H1 (cell line): ENCODE measurements around the gene SLC43A3. TPM values are rescaled to one million over a fixed set of nuclear protein-coding genes. Genes with fewer than 3 reads are reported as not detected.

Source experiments
- BACH1 ChIP-seq: IDR thresholded peaks from 2 replicates; pipeline ENCODE4 v1.6.1; 2012; ENCODE audit warnings: low read length, improper control_type of control experiment
- BRCA1 ChIP-seq: IDR thresholded peaks from 2 replicates; pipeline ENCODE4 v1.6.1; 2012; ENCODE audit warnings: low read depth, low read length, improper control_type of control experiment
- CEBPB ChIP-seq: IDR thresholded peaks from 2 replicates; pipeline ENCODE4 v1.6.1; 2012; ENCODE audit warnings: low read depth, low read length
- MAFK ChIP-seq: IDR thresholded peaks from 2 replicates; pipeline ENCODE4 v1.6.1; 2012; ENCODE audit warnings: low read depth, mild to moderate bottlenecking, improper control_type of control experiment, low read length
- NANOG ChIP-seq: IDR thresholded peaks from 2 replicates; pipeline ENCODE4 v1.6.1; 2011; ENCODE audit warnings: low read length, low read depth, mild to moderate bottlenecking, inconsistent platforms; ENCODE audit not compliant: insufficient read depth, poor library complexity, severe bottlenecking
- SP1 ChIP-seq: IDR thresholded peaks from 2 replicates; pipeline ENCODE4 v1.6.1; 2011; ENCODE audit warnings: low read depth, low read length
- SRF ChIP-seq: IDR thresholded peaks from 2 replicates; pipeline ENCODE4 v1.6.1; 2011; ENCODE audit warnings: mild to moderate bottlenecking, low read depth, low read length, moderate library complexity
- polyA plus RNA-seq, 7 experiments: library from polyadenylated mRNA; depleted of rRNA in 3 of 7; stranded (reverse) in 5 of 7; unstranded in 2 of 7; fragments of >200 nt in 5 of 7; fragments of 200-250 nt in 2 of 7; gene quantifications; 1 replicate in 5 of 7; 2 replicates in 1 of 7; 4 replicates in 1 of 7; pipeline versions ENCODE4 v1.2.1 to v1.2.3, GENCODE V29; 2011 to 2013; ENCODE audit warnings: missing spikeins in 2 of 7, mixed read lengths in 2 of 7
- total RNA-seq: library from RNA; stranded (reverse); fragmentation: NEBNext Ultra II Directional; extraction: Animal tissue kit (Norgen Biotek cat#: 25700); gene quantifications from 2 replicates; pipeline ENCODE4 v1.2.1, GENCODE V29; 2021

SLC43A3 gene
- total and polyA plus RNA-seq, 2 of the 8 experiments (the other 6 are each of a cell fraction or from before 2014, with no cell fraction given) = 31.8 to 67.8 TPM

GRCh38 chr11:57359396-57359795, 67.5 kb downstream of the SLC43A3 start (continued):
- no peak for TF ChIP-seq NANOG
- TF ChIP-seq BRCA1 = no peak
- TF ChIP-seq SRF = no peak
- no peak for TF ChIP-seq CEBPB
- no peak for TF ChIP-seq BACH1
- no peak for TF ChIP-seq MAFK
- no peak for TF ChIP-seq SP1
- TF ChIP-seq, all 59 proteins: peak for 0
